OCI-LY1 (cell line): ENCODE measurements around the gene SCGB3A1.

Source experiments
- H2AFZ ChIP-seq: fragments of 200-600 bp; sonication (generic), shearing (Covaris generic); 2 replicates; pipeline ENCODE4 v1.6.0; 2014; ENCODE audit warnings: antibody characterized with exemption, mild to moderate bottlenecking, low read length
- H3F3A ChIP-seq: fragments of 200-600 bp; sonication (generic), shearing (Covaris generic); 2 replicates; pipeline ENCODE4 v1.6.0; 2014; ENCODE audit warnings: mild to moderate bottlenecking, antibody characterized with exemption, low read length, moderate library complexity; ENCODE audit not compliant: insufficient read depth
- H3K27ac ChIP-seq: fragments of 200-600 bp; sonication (generic); 2 replicates; pipeline ENCODE4 v1.5.1; 2014; ENCODE audit warnings: low read length, mixed run types, mild to moderate bottlenecking, low read depth; ENCODE audit not compliant: poor library complexity, severe bottlenecking
- H3K27me3 ChIP-seq: fragments of 200-600 bp; sonication (generic); 2 replicates; pipeline ENCODE4 v1.6.0; 2014; ENCODE audit warnings: antibody characterized with exemption, mild to moderate bottlenecking, low read length, moderate library complexity; ENCODE audit not compliant: insufficient read depth
- H3K36me3 ChIP-seq: fragments of 200-600 bp; sonication (generic); 2 replicates; pipeline ENCODE4 v1.6.1; 2014; ENCODE audit warnings: mild to moderate bottlenecking, antibody characterized with exemption, low read length, moderate library complexity, mixed read lengths; ENCODE audit not compliant: insufficient read depth
- H3K4me1 ChIP-seq: fragments of 200-600 bp; sonication (generic); 2 replicates; pipeline ENCODE4 v1.5.1; 2014; ENCODE audit warnings: mild to moderate bottlenecking, low read length, moderate library complexity; ENCODE audit not compliant: insufficient read depth, severe bottlenecking
- H3K4me2 ChIP-seq: fragments of 200-600 bp; sonication (generic), shearing (Covaris generic); 2 replicates; pipeline ENCODE4 v1.6.1; 2014; ENCODE audit warnings: low read length
- H3K4me3 ChIP-seq: fragments of 200-600 bp; sonication (generic); 2 replicates; pipeline ENCODE4 v1.5.1; 2014; ENCODE audit warnings: low read length, low read depth, mild to moderate bottlenecking, mixed read lengths; ENCODE audit not compliant: poor library complexity, severe bottlenecking
- H3K79me2 ChIP-seq: fragments of 200-600 bp; shearing (Covaris generic); 2 replicates; pipeline ENCODE4 v1.6.1; 2016; ENCODE audit warnings: mixed run types, low read length, mixed read lengths; ENCODE audit not compliant: insufficient read depth
- H3K9ac ChIP-seq: fragments of 200-600 bp; sonication (generic), shearing (Covaris generic); 2 replicates; pipeline ENCODE4 v1.6.1; 2014; ENCODE audit warnings: mild to moderate bottlenecking, low read length, mixed read lengths
- H3K9me2 ChIP-seq: fragments of 200-600 bp; sonication (generic), shearing (Covaris generic); 2 replicates; pipeline ENCODE4 v1.6.1; 2014; ENCODE audit warnings: low read depth, mild to moderate bottlenecking, low read length, mixed read lengths
- H3K9me3 ChIP-seq: fragments of 200-600 bp; shearing (Covaris generic); 2 replicates; pipeline ENCODE4 v1.6.1; 2014; ENCODE audit warnings: low read length, mixed read lengths
- H4K20me1 ChIP-seq: fragments of 200-600 bp; sonication (generic), shearing (Covaris generic); 2 replicates; pipeline ENCODE4 v1.6.0; 2016; ENCODE audit warnings: mild to moderate bottlenecking, low read length; ENCODE audit not compliant: insufficient read depth
- CTCF ChIP-seq: fragments of 200-600 bp; sonication (generic), shearing (Covaris generic); IDR thresholded peaks from 2 replicates; pipeline ENCODE4 v1.5.1; 2017; ENCODE audit warnings: mild to moderate bottlenecking, antibody characterized with exemption, low read length, moderate library complexity, mixed read lengths
- EZH2 ChIP-seq: fragments of 200-600 bp; sonication (generic), shearing (Covaris generic); IDR thresholded peaks from 2 replicates; pipeline ENCODE4 v1.8.0; 2017; ENCODE audit warnings: borderline replicate concordance, mixed run types, mild to moderate bottlenecking, antibody characterized with exemption, low read length, moderate library complexity, mixed read lengths

Gene SCGB3A1

GRCh38 chr5:180598316-180598701 is 7.0 kb upstream of the SCGB3A1 start:
- H4K20me1 ChIP-seq = no peaks in the 10 kb centered on the region
- no peak overlapping the region for H2AFZ ChIP-seq
- TF ChIP-seq EZH2 = no peak
- no peak for TF ChIP-seq CTCF
- H3K4me2 ChIP-seq = no peak overlapping the region
- no peak overlapping the region for H3K9ac ChIP-seq
- no peaks in the 10 kb centered on the region for H3K4me1 ChIP-seq
- no peak overlapping the region for H3K4me3 ChIP-seq
- peaks cover 5% of the 10 kb centered on the region; the same call in 1 of the 2 replicates for H3K27me3 ChIP-seq
- no peaks in the 10 kb centered on the region for H3K9me2 ChIP-seq
- no peaks in the 10 kb centered on the region for H3K36me3 ChIP-seq
- no peaks in the 10 kb centered on the region for H3K79me2 ChIP-seq
- H3K27ac ChIP-seq = no peak overlapping the region
- no peaks in the 10 kb centered on the region for H3F3A ChIP-seq
- H3K9me3 ChIP-seq = no peaks in the 10 kb centered on the region

- no peak overlapping the region for H3K4me2 ChIP-seq
- no peak overlapping the region for H3K4me3 ChIP-seq
- no peak overlapping the region for H3K27ac ChIP-seq
- no peak for TF ChIP-seq CTCF
- TF ChIP-seq EZH2 = no peak
- H3K9me2 ChIP-seq = no peaks in the 10 kb centered on the region
- H3K9ac ChIP-seq = no peak overlapping the region
- no peaks in the 10 kb centered on the region for H3K36me3 ChIP-seq
- no peaks in the 10 kb centered on the region for H3K79me2 ChIP-seq
- no peaks in the 10 kb centered on the region for H3K4me1 ChIP-seq
- H3K27me3 ChIP-seq = peaks cover 5% of the 10 kb centered on the region; the same call in 1 of the 2 replicates
- H3F3A ChIP-seq = no peaks in the 10 kb centered on the region
- no peak overlapping the region for H2AFZ ChIP-seq
- H3K9me3 ChIP-seq = no peaks in the 10 kb centered on the region
- H4K20me1 ChIP-seq = no peaks in the 10 kb centered on the region
Observed at GRCh38 chr5:180596668-180597231, 5.5 kb upstream of the SCGB3A1 start.

GRCh38 chr5:180596115-180596667 is 4.9 kb upstream of the SCGB3A1 start:
- Histone ChIP-seq H4K20me1 (no peaks in the 10 kb centered on the region), H2AFZ (no peak overlapping the region), H3K27me3 (peaks cover 5% of the 10 kb centered on the region; the same call in 1 of the 2 replicates), H3K36me3 (no peaks in the 10 kb centered on the region), H3K27ac (no peak overlapping the region), H3K9ac (no peak overlapping the region), H3K9me3 (no peaks in the 10 kb centered on the region), H3K4me2 (no peak overlapping the region), H3K79me2 (no peaks in the 10 kb centered on the region), H3K4me3 (no peak overlapping the region), H3K9me2 (no peaks in the 10 kb centered on the region), H3K4me1 (no peaks in the 10 kb centered on the region), H3F3A (no peaks in the 10 kb centered on the region)
- no peak for TF ChIP-seq CTCF
